H9 (cell line): ENCODE measurements around the gene ERMAP. TPM values are rescaled to one million over a fixed set of nuclear protein-coding genes. Genes with fewer than 3 reads are reported as not detected.

ENCODE experiments used
- DNase-seq: peaks from one replicate; pipeline ENCODE4 v3.0.0-alpha.2; 2017
- H2AFZ ChIP-seq: one replicate; pipeline ENCODE4 v1.6.1; 2013; ENCODE audit warnings: mild to moderate bottlenecking, low read length, control low read depth, moderate library complexity
- H2AK5ac ChIP-seq: 2 replicates; pipeline ENCODE4 v1.6.1; 2013; ENCODE audit warnings: low read length, control low read depth, mixed read lengths; ENCODE audit not compliant: insufficient read length
- H2BK120ac ChIP-seq: one replicate; pipeline ENCODE4 v1.6.1; 2013; ENCODE audit warnings: low read depth, mild to moderate bottlenecking, low read length, control low read depth, inconsistent platforms; ENCODE audit not compliant: poor library complexity, severe bottlenecking
- H2BK12ac ChIP-seq: 2 replicates; pipeline ENCODE4 v1.6.1; 2013; ENCODE audit warnings: low read length, control low read depth, mixed read lengths, low read depth; ENCODE audit not compliant: insufficient read length
- H2BK15ac ChIP-seq: 2 replicates; pipeline ENCODE4 v1.6.1; 2013; ENCODE audit warnings: low read depth, low read length, control low read depth
- H2BK20ac ChIP-seq: one replicate; pipeline ENCODE4 v1.6.1; 2013; ENCODE audit warnings: low read depth, mild to moderate bottlenecking, low read length, control low read depth, inconsistent platforms; ENCODE audit not compliant: poor library complexity, severe bottlenecking
- H2BK5ac ChIP-seq: 2 replicates; pipeline ENCODE4 v1.6.1; 2013; ENCODE audit warnings: low read length, control low read depth, mixed read lengths; ENCODE audit not compliant: insufficient read length
- H3K14ac ChIP-seq: 2 replicates; pipeline ENCODE4 v1.6.1; 2013; ENCODE audit warnings: low read length, control low read depth; ENCODE audit not compliant: insufficient read depth
- H3K18ac ChIP-seq: 2 replicates; pipeline ENCODE4 v1.6.1; 2013; ENCODE audit warnings: low read depth, mild to moderate bottlenecking, mixed read lengths, low read length, control low read depth; ENCODE audit not compliant: insufficient read length
- H3K23ac ChIP-seq: 2 replicates; pipeline ENCODE4 v1.6.1; 2013; ENCODE audit warnings: low read length, control low read depth, mixed read lengths, low read depth; ENCODE audit not compliant: insufficient read length
- H3K23me2 ChIP-seq: 2 replicates; pipeline ENCODE4 v1.6.1; 2013; ENCODE audit warnings: low read depth, mild to moderate bottlenecking, mixed read lengths, low read length, control low read depth; ENCODE audit not compliant: insufficient read length, poor library complexity, severe bottlenecking
- H3K27ac ChIP-seq: 2 replicates; pipeline ENCODE4 v1.5.1; 2013; ENCODE audit warnings: low read length, control low read depth, mixed read lengths, low read depth; ENCODE audit not compliant: insufficient read length
- H3K27me3 ChIP-seq: 2 replicates; pipeline ENCODE4 v1.6.1; 2013; ENCODE audit warnings: low read length, control low read depth, inconsistent platforms; ENCODE audit not compliant: insufficient read depth
- H3K4ac ChIP-seq: 2 replicates; pipeline ENCODE4 v1.6.1; 2013; ENCODE audit warnings: low read depth, mild to moderate bottlenecking, control low read depth, inconsistent platforms, low read length, moderate library complexity
- H3K4me1 ChIP-seq: 2 replicates; pipeline ENCODE4 v1.6.1; 2013; ENCODE audit warnings: low read length, control low read depth, inconsistent platforms; ENCODE audit not compliant: insufficient read depth
- H3K4me2 ChIP-seq: 2 replicates; pipeline ENCODE4 v1.6.1; 2013; ENCODE audit warnings: low read length, control low read depth, mixed read lengths; ENCODE audit not compliant: insufficient read length, insufficient read depth
- H3K56ac ChIP-seq: 2 replicates; pipeline ENCODE4 v1.6.1; 2013; ENCODE audit warnings: low read depth, mild to moderate bottlenecking, mixed read lengths, low read length, control low read depth; ENCODE audit not compliant: insufficient read length
- H3K79me1 ChIP-seq: 2 replicates; pipeline ENCODE4 v1.6.1; 2013; ENCODE audit warnings: low read depth, mild to moderate bottlenecking, moderate library complexity, low read length, control low read depth, inconsistent platforms; ENCODE audit not compliant: insufficient read depth, poor library complexity, severe bottlenecking
- H3K79me2 ChIP-seq: 2 replicates; pipeline ENCODE4 v1.6.1; 2013; ENCODE audit warnings: low read length, control low read depth, inconsistent platforms; ENCODE audit not compliant: insufficient read depth
- H3K9ac ChIP-seq: 2 replicates; pipeline ENCODE4 v1.6.1; 2013; ENCODE audit warnings: low read length, control low read depth, mixed read lengths; ENCODE audit not compliant: insufficient read length; ENCODE audit errors: extremely low read depth
- H3K9me3 ChIP-seq: one replicate; pipeline ENCODE4 v1.6.1; 2013; ENCODE audit warnings: low read depth, low read length, inconsistent platforms; ENCODE audit not compliant: control insufficient read depth
- H3T11ph ChIP-seq: one replicate; pipeline ENCODE4 v1.6.1; 2013; ENCODE audit warnings: mild to moderate bottlenecking, low read length, control low read depth, inconsistent platforms
- H4K20me1 ChIP-seq: one replicate; pipeline ENCODE4 v1.6.1; 2013; ENCODE audit not compliant: control insufficient read depth, insufficient read length, insufficient read depth
- H4K5ac ChIP-seq: 2 replicates; pipeline ENCODE4 v1.6.1; 2013; ENCODE audit warnings: low read depth, mild to moderate bottlenecking, mixed read lengths, low read length, control low read depth; ENCODE audit not compliant: insufficient read length
- H4K8ac ChIP-seq: replicated peaks from 2 replicates; pipeline ENCODE4 v1.6.1; 2013; ENCODE audit warnings: low read length, control low read depth, mixed read lengths, low read depth; ENCODE audit not compliant: insufficient read length
- H4K91ac ChIP-seq: 2 replicates; pipeline ENCODE4 v1.6.1; 2013; ENCODE audit warnings: low read depth, mild to moderate bottlenecking, moderate library complexity, mixed read lengths, low read length, control low read depth; ENCODE audit not compliant: insufficient read length
- H3K27ac Mint-ChIP-seq, 3 experiments: 2 replicates in 2 of 3; 3 replicates in 1 of 3; pipeline ENCODE4 v1.8.0; 2020 to 2021; ENCODE audit warnings: mixed read lengths in 3 of 3, mild to moderate bottlenecking in 1 of 3, moderate library complexity in 1 of 3
- H3K27me3 Mint-ChIP-seq: 2 replicates; pipeline ENCODE4 v1.8.0; 2021; ENCODE audit warnings: low read depth, mild to moderate bottlenecking, moderate library complexity, mixed read lengths
- H3K36me3 Mint-ChIP-seq, 3 experiments: 2 replicates in 2 of 3; 3 replicates in 1 of 3; pipeline ENCODE4 v1.8.0; 2020 to 2021; ENCODE audit warnings: low read depth in 3 of 3, mixed read lengths in 3 of 3; ENCODE audit not compliant: insufficient read depth in 1 of 3
- H3K4me1 Mint-ChIP-seq, 2 experiments: 2 replicates each; pipeline ENCODE4 v1.8.0; 2020; ENCODE audit warnings: mixed read lengths in 2 of 2
- H3K4me3 Mint-ChIP-seq, 2 experiments: 2 replicates in 1 of 2; 3 replicates in 1 of 2; pipeline ENCODE4 v1.8.0; 2020 to 2021; ENCODE audit warnings: mild to moderate bottlenecking in 2 of 2, mixed read lengths in 2 of 2, moderate library complexity in 1 of 2
- H3K9me3 Mint-ChIP-seq, 2 experiments: 2 replicates in 1 of 2; 3 replicates in 1 of 2; pipeline ENCODE4 v1.8.0; 2020; ENCODE audit warnings: mild to moderate bottlenecking in 2 of 2, mixed read lengths in 2 of 2, moderate library complexity in 1 of 2
- CTCF ChIP-seq: fragments of 200-600 bp; sonication (generic); conservative IDR thresholded peaks from 3 replicates; pipeline ENCODE4 v1.8.0; 2021; ENCODE audit warnings: antibody characterized with exemption, mild to moderate bottlenecking
- WGBS: extraction: QIAGEN DNeasy Blood & Tissue Kit; methylation state at CpG from one replicate; pipeline ENCODE4 v1.1.7; 2013; ENCODE audit warnings: missing lambda C conversion rate, low lambda C conversion rate, mixed read lengths; ENCODE audit not compliant: insufficient read length; ENCODE audit errors: extremely low coverage; 5-methylcytosine and 5-hydroxymethylcytosine counted together
- total RNA-seq: library from RNA; stranded (reverse); gene quantifications from 2 replicates; pipeline ENCODE4 v1.2.1, GENCODE V29; 2021

The ERMAP gene
- total RNA-seq, 1 experiment from 2014 or later, result 4.5 TPM

DNA sequence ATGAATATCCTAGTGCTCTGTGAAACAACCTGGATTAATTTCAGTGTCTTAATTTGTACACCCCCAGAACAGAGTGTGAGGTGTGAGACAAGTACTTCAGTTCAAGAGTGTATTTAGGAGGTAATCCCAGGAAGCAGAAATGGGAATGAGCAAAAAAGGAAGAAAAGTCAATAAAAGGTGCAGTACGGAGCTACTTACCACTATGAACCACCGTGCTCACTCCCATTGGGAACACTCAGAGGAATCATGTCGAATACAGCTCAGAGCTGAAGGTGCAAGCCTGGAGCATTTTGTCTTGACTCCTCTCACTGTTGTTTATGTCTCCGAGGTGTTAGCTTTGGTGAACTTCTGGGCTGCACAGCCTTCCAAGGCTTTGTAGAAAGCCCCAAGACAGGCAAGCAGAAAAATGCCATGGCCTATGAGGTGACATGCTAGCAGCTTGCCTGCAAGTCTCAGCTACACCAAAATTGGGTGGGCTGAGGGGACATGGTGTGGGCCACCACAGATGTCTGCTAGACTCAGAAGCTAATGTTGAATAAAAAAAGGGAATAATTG is 7.6 kb downstream of the ERMAP start:
- no peaks in the 10 kb centered on the region for H3K27me3 ChIP-seq
- WGBS, result no CpG with 5 or more reads among the region's 4 CpGs
- H3K4ac ChIP-seq, result no peak overlapping the region
- no peaks in the 10 kb centered on the region for H3K9me3 Mint-ChIP-seq
- H3K36me3 Mint-ChIP-seq, result no peaks in the 10 kb centered on the region; a peak in 1 of 7 replicates
- H2BK120ac ChIP-seq, result no peak overlapping the region
- H3K4me1 Mint-ChIP-seq, result peaks cover 17 to 21% of the 10 kb centered on the region in 2 experiments
- no peaks in the 10 kb centered on the region for H3K27me3 Mint-ChIP-seq
- H4K5ac ChIP-seq, result no peak overlapping the region
- TF ChIP-seq CTCF, result no peak
- no peak overlapping the region; a peak in 1 of 7 replicates for H3K27ac Mint-ChIP-seq
- no peak overlapping the region for H3K23ac ChIP-seq
- H3K56ac ChIP-seq, result no peak overlapping the region
- H2AK5ac ChIP-seq, result no peak overlapping the region
- no peaks in the 10 kb centered on the region for H3K9me3 ChIP-seq
- no peak overlapping the region for H4K91ac ChIP-seq
- no peak overlapping the region for H2BK12ac ChIP-seq
- no peak overlapping the region for H3K27ac ChIP-seq
- H3T11ph ChIP-seq, result no peak overlapping the region
- H3K4me2 ChIP-seq, result no peak overlapping the region
- DNase-seq, result no peak
- no peak overlapping the region for H3K18ac ChIP-seq
- H2BK15ac ChIP-seq, result no peak overlapping the region
- H4K20me1 ChIP-seq, result no peaks in the 10 kb centered on the region
- H3K4me1 ChIP-seq, result no peaks in the 10 kb centered on the region; the same call in 1 of the 2 replicates
- H3K14ac ChIP-seq, result no peak overlapping the region
- no peak overlapping the region for H3K9ac ChIP-seq
- H3K4me3 Mint-ChIP-seq, result no peak overlapping the region
- no peak overlapping the region for H2BK5ac ChIP-seq
- H3K23me2 ChIP-seq, result no peaks in the 10 kb centered on the region
- H4K8ac ChIP-seq, result no peak overlapping the region
- no peak overlapping the region for H2BK20ac ChIP-seq
- H3K79me1 ChIP-seq, result no peaks in the 10 kb centered on the region
- no peak overlapping the region for H2AFZ ChIP-seq
- no peaks in the 10 kb centered on the region; the same call in 1 of the 2 replicates for H3K79me2 ChIP-seq
